ENCODE measurements around the gene SP3. TPM values are rescaled to one million over a fixed set of nuclear protein-coding genes. Genes with fewer than 3 reads are reported as not detected.

SP3 gene
- total RNA-seq, 2 donors from 2014 or later: 70.0 to 74.4 TPM

DNA sequence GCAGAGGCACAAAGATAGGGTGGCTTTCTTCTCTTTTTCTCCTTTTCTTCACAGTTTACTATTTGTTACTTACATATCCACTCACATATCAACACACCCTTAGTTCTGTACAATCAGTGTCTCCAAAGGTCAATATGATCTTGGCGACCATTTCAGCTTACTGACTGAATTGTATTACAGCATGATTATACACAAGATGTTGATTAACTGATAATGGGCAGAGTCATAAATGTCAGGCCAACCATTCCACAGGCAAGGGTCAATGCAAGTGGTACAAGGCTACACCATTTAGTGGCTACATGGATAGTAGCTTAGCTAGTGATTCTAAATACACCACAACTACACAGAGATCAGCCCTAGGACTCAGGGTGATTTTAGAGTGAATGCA, 20.4 kb upstream of the SP3 start:
- no peaks in the 10 kb centered on the region for H3K9me3 ChIP-seq
- no peaks in the 10 kb centered on the region for H3K36me3 ChIP-seq
- TF ChIP-seq, protein P1, sequence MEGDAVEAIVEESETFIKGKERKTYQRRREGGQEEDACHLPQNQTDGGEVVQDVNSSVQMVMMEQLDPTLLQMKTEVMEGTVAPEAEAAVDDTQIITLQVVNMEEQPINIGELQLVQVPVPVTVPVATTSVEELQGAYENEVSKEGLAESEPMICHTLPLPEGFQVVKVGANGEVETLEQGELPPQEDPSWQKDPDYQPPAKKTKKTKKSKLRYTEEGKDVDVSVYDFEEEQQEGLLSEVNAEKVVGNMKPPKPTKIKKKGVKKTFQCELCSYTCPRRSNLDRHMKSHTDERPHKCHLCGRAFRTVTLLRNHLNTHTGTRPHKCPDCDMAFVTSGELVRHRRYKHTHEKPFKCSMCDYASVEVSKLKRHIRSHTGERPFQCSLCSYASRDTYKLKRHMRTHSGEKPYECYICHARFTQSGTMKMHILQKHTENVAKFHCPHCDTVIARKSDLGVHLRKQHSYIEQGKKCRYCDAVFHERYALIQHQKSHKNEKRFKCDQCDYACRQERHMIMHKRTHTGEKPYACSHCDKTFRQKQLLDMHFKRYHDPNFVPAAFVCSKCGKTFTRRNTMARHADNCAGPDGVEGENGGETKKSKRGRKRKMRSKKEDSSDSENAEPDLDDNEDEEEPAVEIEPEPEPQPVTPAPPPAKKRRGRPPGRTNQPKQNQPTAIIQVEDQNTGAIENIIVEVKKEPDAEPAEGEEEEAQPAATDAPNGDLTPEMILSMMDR (IDR thresholded peaks at IDR 0.05): no peak
- DNase-seq (ENCODE audit: low spot score): no peak
- H3K4me1 ChIP-seq (ENCODE audit: control insufficient read depth in 1 of 2, low read depth in 2 of 2): peaks cover 49 to 83% of the 10 kb centered on the region in 2 donors
- H3K27ac ChIP-seq: peak overlapping the region; percentile 56 to 83
- H3K27me3 ChIP-seq (replicated peaks; ENCODE audit: insufficient read depth): no peaks in the 10 kb centered on the region
- no peak overlapping the region for H3K4me3 ChIP-seq
- no peak for ATAC-seq (ENCODE audit: insufficient number of reproducible peaks, low FRiP score, low read depth)

DNA sequence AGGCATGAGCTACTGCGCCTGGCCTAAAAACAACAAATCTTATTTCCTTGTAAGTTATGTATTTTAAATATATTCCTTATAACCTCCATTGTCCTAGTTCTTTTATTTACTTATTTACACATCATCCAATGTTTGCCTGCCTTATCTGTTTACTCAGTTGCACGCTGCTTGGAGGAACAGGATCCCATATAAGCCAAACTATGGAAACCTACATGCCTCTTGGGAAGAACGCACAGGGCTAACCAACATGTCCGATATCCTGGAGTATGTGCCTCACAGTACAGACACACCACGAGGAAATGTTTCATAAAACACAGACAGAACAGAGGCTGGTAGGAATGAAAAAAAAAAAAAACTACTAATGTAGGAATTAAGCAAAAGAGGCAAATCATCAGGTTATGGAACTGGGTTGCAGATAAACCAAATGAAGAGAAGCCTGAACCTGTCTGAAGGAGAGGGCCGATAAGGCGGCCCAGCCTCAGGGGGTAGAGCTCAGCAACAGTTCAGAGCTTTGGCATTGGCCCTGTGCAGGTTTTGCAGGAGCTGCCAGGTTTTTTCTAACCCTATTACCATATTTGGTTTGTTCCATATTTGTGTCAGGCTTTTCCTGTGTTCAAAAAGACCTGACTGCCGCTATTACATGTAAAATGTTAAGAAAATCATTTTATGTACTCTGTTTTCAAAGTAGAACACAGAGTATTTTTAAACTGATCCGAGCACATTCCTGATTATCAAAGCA, 19.9 kb upstream of the SP3 start:
- Histone ChIP-seq H3K27ac (peak overlapping the region; percentile 73 to 83), H3K27me3 (replicated peaks; ENCODE audit: insufficient read depth) (no peaks in the 10 kb centered on the region), H3K36me3 (no peaks in the 10 kb centered on the region), H3K9me3 (no peaks in the 10 kb centered on the region), H3K4me1 (ENCODE audit: control insufficient read depth in 1 of 2, low read depth in 2 of 2) (peaks cover 44 to 77% of the 10 kb centered on the region in 2 donors), H3K4me3 (no peak overlapping the region)
- TF ChIP-seq, protein P1 (IDR thresholded peaks at IDR 0.05): no peak
- ATAC-seq (ENCODE audit: insufficient number of reproducible peaks, low FRiP score, low read depth): no peak
- DNase-seq (ENCODE audit: low spot score): no peak

DNA sequence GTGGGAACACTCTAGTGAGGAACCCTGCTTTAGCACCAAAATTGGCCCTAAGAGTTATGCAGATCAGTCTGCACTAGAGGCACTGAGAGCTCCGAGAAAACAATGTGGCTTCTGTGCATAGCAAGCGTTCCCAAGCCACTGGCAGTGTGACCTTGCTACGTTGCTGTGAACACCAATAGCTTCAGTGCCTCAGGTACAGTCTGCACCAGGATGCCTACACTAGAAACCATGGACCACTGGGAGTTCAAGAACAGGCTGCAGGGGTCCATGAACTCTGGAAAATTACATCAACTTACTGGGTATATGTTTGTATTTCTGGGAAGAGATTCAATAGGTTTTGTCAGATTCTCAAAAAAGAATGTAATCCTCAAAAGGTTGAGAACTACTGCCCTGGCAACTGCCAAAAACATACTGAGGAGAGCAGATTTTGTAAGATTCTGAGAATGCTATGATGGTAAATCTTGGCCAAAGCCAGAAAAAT, 18.3 kb upstream of the SP3 start:
- Histone ChIP-seq H3K4me3 (no peak overlapping the region), H3K9me3 (no peaks in the 10 kb centered on the region), H3K27me3 (replicated peaks; ENCODE audit: insufficient read depth) (no peaks in the 10 kb centered on the region), H3K4me1 (ENCODE audit: control insufficient read depth in 1 of 2, low read depth in 2 of 2) (peaks cover 33 to 68% of the 10 kb centered on the region in 2 donors), H3K36me3 (no peaks in the 10 kb centered on the region), H3K27ac (peak overlapping the region; percentile 73 to 83)
- TF ChIP-seq, protein P1 (IDR thresholded peaks at IDR 0.05): no peak
- no peak for ATAC-seq (ENCODE audit: insufficient number of reproducible peaks, low FRiP score, low read depth)
- DNase-seq (ENCODE audit: low spot score): no peak

DNA sequence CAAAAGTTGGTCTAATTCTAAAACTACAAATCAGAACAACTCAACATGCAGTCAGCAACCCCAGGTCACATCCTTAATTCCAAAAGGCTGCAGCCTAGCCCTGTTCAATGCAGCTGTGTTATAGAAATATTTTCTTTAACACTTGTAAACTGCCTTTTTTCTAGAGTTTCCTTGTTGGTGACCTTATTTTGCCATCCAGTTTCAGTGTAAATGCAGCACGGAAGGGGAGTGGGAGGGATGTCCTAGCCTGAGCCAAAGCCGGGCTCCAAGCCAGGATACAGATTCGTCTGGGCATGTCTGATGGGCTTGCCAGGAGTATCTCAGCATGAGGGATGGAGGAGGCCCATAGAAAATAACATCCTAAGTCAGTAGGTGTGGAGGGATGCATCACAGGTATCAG, 17.7 kb upstream of the SP3 start:
- Histone ChIP-seq H3K27me3 (replicated peaks; ENCODE audit: insufficient read depth) (no peaks in the 10 kb centered on the region), H3K27ac (peak overlapping the region; percentile 73 to 83), H3K4me1 (ENCODE audit: control insufficient read depth in 1 of 2, low read depth in 2 of 2) (peaks cover 33 to 63% of the 10 kb centered on the region in 2 donors), H3K36me3 (no peaks in the 10 kb centered on the region), H3K9me3 (no peaks in the 10 kb centered on the region), H3K4me3 (no peak overlapping the region)
- ATAC-seq (ENCODE audit: insufficient number of reproducible peaks, low FRiP score, low read depth): no peak
- no peak for DNase-seq (ENCODE audit: low spot score)
- TF ChIP-seq, protein P1 (IDR thresholded peaks at IDR 0.05): no peak

DNA sequence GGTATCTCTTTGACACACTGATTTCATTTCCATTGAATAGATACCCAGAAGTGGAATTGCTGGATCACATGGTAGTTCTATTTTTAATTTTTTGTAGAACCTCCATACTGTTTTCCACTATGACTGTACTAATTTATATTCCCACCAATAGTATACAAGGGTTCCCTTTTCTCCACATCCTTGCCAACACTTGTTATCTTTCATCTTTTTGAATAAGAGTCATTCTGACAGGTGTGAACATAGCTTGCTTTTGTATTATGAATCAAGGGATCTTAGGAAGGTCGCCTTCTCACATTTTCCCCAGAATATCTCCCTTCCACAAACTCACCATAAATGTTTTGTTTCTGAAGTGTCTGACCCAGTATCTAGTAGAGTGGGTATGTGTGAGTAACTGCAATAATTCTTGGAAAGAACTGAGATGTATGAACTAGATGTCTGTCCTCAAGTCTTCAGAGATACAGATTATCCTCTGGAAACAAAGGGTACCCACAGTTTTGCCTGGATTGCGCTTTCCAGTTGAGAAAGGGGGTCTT, 17.1 kb upstream of the SP3 start:
- Histone ChIP-seq H3K27me3 (replicated peaks; ENCODE audit: insufficient read depth) (no peaks in the 10 kb centered on the region), H3K36me3 (no peaks in the 10 kb centered on the region), H3K4me1 (ENCODE audit: control insufficient read depth in 1 of 2, low read depth in 2 of 2) (peaks cover 33 to 57% of the 10 kb centered on the region in 2 donors), H3K27ac (peak overlapping the region; percentile 73 to 83), H3K9me3 (no peaks in the 10 kb centered on the region), H3K4me3 (no peak overlapping the region)
- no peak for ATAC-seq (ENCODE audit: insufficient number of reproducible peaks, low FRiP score, low read depth)
- DNase-seq (ENCODE audit: low spot score): no peak
- TF ChIP-seq, protein P1 (IDR thresholded peaks at IDR 0.05): no peak
